DOHH2 (cell line): ENCODE measurements around the gene CTNNBIP1.
"Not testable (repeated sequence)": the region's sequence is repeated elsewhere in the genome, so short reads cannot be mapped to it uniquely, and the experiment has no call there.

ENCODE experiments used
- H3F3A ChIP-seq: fragments of 200-600 bp; sonication (generic), shearing (Covaris generic); 2 replicates; pipeline ENCODE4 v1.6.0; 2016; ENCODE audit warnings: antibody characterized with exemption, mild to moderate bottlenecking; ENCODE audit not compliant: control insufficient read depth, insufficient read depth
- H3K27ac ChIP-seq: fragments of 200-600 bp; sonication (generic); 2 replicates; pipeline ENCODE4 v1.5.1; 2014; ENCODE audit warnings: low read depth, mild to moderate bottlenecking, low read length, moderate library complexity
- H3K27me3 ChIP-seq: fragments of 200-600 bp; sonication (generic); 2 replicates; pipeline ENCODE4 v1.6.1; 2014; ENCODE audit warnings: mild to moderate bottlenecking, low read length, mixed read lengths; ENCODE audit not compliant: control insufficient read depth
- H3K36me3 ChIP-seq: fragments of 200-600 bp; sonication (generic); 2 replicates; pipeline ENCODE4 v1.6.1; 2014; ENCODE audit warnings: mild to moderate bottlenecking, low read length, moderate library complexity, mixed read lengths; ENCODE audit not compliant: control insufficient read depth
- H3K4me1 ChIP-seq: fragments of 200-600 bp; sonication (generic); 2 replicates; pipeline ENCODE4 v1.6.1; 2014; ENCODE audit warnings: mild to moderate bottlenecking, low read length, mixed read lengths; ENCODE audit not compliant: control insufficient read depth
- H3K4me2 ChIP-seq: fragments of 200-600 bp; sonication (generic); 2 replicates; pipeline ENCODE4 v1.6.0; 2014; ENCODE audit warnings: mild to moderate bottlenecking, low read length, moderate library complexity
- H3K4me3 ChIP-seq: fragments of 200-600 bp; sonication (generic); 2 replicates; pipeline ENCODE4 v1.5.1; 2014; ENCODE audit warnings: mild to moderate bottlenecking, low read length, mixed read lengths
- H3K79me2 ChIP-seq: fragments of 200-600 bp; sonication (generic); 2 replicates; pipeline ENCODE4 v1.6.1; 2014; ENCODE audit warnings: mild to moderate bottlenecking, low read length, mixed read lengths; ENCODE audit not compliant: control insufficient read depth
- H3K9me2 ChIP-seq: fragments of 200-600 bp; sonication (generic); replicated peaks from 2 replicates; pipeline ENCODE4 v1.6.1; 2014; ENCODE audit warnings: mild to moderate bottlenecking, low read length, mixed read lengths; ENCODE audit not compliant: control insufficient read depth
- H3K9me3 ChIP-seq: fragments of 200-600 bp; sonication (generic); 2 replicates; pipeline ENCODE4 v1.6.1; 2014; ENCODE audit warnings: antibody characterized with exemption, low read length, mixed read lengths; ENCODE audit not compliant: control insufficient read depth, insufficient read depth
- H4K20me1 ChIP-seq: fragments of 200-600 bp; sonication (generic); 2 replicates; pipeline ENCODE4 v1.6.0; 2014; ENCODE audit warnings: low read depth, mild to moderate bottlenecking, antibody characterized with exemption, low read length, moderate library complexity; ENCODE audit not compliant: control insufficient read depth, insufficient read depth
- CTCF ChIP-seq: fragments of 200-600 bp; sonication (generic); IDR thresholded peaks from one replicate; pipeline ENCODE4 v1.5.1; 2014; ENCODE audit warnings: antibody characterized with exemption, mild to moderate bottlenecking, low read depth, low read length; ENCODE audit not compliant: poor library complexity, severe bottlenecking
- EZH2phosphoT487 ChIP-seq: fragments of 200-600 bp; sonication (generic); IDR thresholded peaks from 2 replicates; pipeline ENCODE4 v1.6.1; 2017; ENCODE audit warnings: borderline replicate concordance, mild to moderate bottlenecking, antibody characterized with exemption, low read length, moderate library complexity, mixed read lengths

CTNNBIP1 gene

GRCh38 chr1:9917901-9918300, 7.8 kb upstream of the CTNNBIP1 start:
- no peaks in the 10 kb centered on the region for H3K36me3 ChIP-seq
- no peaks in the 10 kb centered on the region for H3K4me1 ChIP-seq
- TF ChIP-seq CTCF (no peak), EZH2phosphoT487 (no peak)
- no peaks in the 10 kb centered on the region for H4K20me1 ChIP-seq
- H3K4me2 ChIP-seq: no peak overlapping the region
- no peaks in the 10 kb centered on the region for H3K79me2 ChIP-seq
- H3K9me3 ChIP-seq: no peaks in the 10 kb centered on the region
- H3K9me2 ChIP-seq: no peaks in the 10 kb centered on the region
- H3F3A ChIP-seq: no peaks in the 10 kb centered on the region
- no peak overlapping the region for H3K27ac ChIP-seq
- no peak overlapping the region for H3K4me3 ChIP-seq
- no peaks in the 10 kb centered on the region for H3K27me3 ChIP-seq

GRCh38 chr1:9917495-9917894, 7.4 kb upstream of the CTNNBIP1 start:
- not testable (repeated sequence) for H3K36me3 ChIP-seq, H3K79me2 ChIP-seq, H3K4me3 ChIP-seq, H3F3A ChIP-seq, H4K20me1 ChIP-seq, H3K9me3 ChIP-seq, H3K27me3 ChIP-seq, H3K9me2 ChIP-seq, H3K27ac ChIP-seq, H3K4me2 ChIP-seq, H3K4me1 ChIP-seq

GRCh38 chr1:9916452-9916851, 6.4 kb upstream of the CTNNBIP1 start:
- Histone ChIP-seq H3F3A (no peaks in the 10 kb centered on the region), H3K27ac (no peak overlapping the region), H3K4me3 (no peak overlapping the region), H3K79me2 (no peaks in the 10 kb centered on the region), H3K9me3 (no peaks in the 10 kb centered on the region), H3K4me1 (peaks cover 1% of the 10 kb centered on the region), H3K36me3 (no peaks in the 10 kb centered on the region), H3K9me2 (no peaks in the 10 kb centered on the region), H3K27me3 (no peaks in the 10 kb centered on the region), H4K20me1 (no peaks in the 10 kb centered on the region), H3K4me2 (no peak overlapping the region)
- no peak for TF ChIP-seq EZH2phosphoT487
- TF ChIP-seq CTCF: no peak

- Histone ChIP-seq H3K79me2 (peaks cover under 1% of the 10 kb centered on the region; the same call in 1 of the 2 replicates), H3K36me3 (no peaks in the 10 kb centered on the region), H3K4me2 (no peak overlapping the region), H3F3A (no peaks in the 10 kb centered on the region), H4K20me1 (no peaks in the 10 kb centered on the region), H3K27ac (no peak overlapping the region), H3K4me3 (no peak overlapping the region), H3K9me3 (no peaks in the 10 kb centered on the region), H3K4me1 (peaks cover 7% of the 10 kb centered on the region), H3K27me3 (no peaks in the 10 kb centered on the region), H3K9me2 (no peaks in the 10 kb centered on the region)
- no peak for TF ChIP-seq EZH2phosphoT487
- TF ChIP-seq CTCF: peak; percentile 31
Measured at GRCh38 chr1:9914610-9914937, 4.5 kb upstream of the CTNNBIP1 start.
